HG02870 (cell line): Measurements from ENCODE around the gene HMCN2.
A peak's percentile ranks its signal among the peaks of the same experiment; 100 is the strongest.
"Not testable (repeated sequence)": the region's sequence is repeated elsewhere in the genome, so short reads cannot be mapped to it uniquely, and the experiment has no call there.

Experiments used
- ATAC-seq: cut with Tn5 transposase; IDR thresholded peaks from one replicate; pipeline ENCODE4 v1.9.1; 2021; ENCODE audit warnings: mild to moderate bottlenecking, moderate library complexity; ENCODE audit not compliant: unreplicated experiment

Gene HMCN2

GRCh38 chr9:130239741-130240241, 25.8 kb upstream of the HMCN2 start:
- ATAC-seq, result peak; percentile 84

- ATAC-seq, result no peak
Measured at GRCh38 chr9:130240410-130241197, 25.0 kb upstream of the HMCN2 start.

GRCh38 chr9:130241198-130241535, 24.4 kb upstream of the HMCN2 start:
- no peak for ATAC-seq

GRCh38 chr9:130242270-130243014, 23.1 kb upstream of the HMCN2 start:
- ATAC-seq, result no peak

- no peak for ATAC-seq
Measured at GRCh38 chr9:130243015-130243881, 22.3 kb upstream of the HMCN2 start.

GRCh38 chr9:130243882-130244170, 21.7 kb upstream of the HMCN2 start:
- no peak for ATAC-seq

GRCh38 chr9:130244548-130245165, 20.9 kb upstream of the HMCN2 start:
- ATAC-seq, result no peak

- no peak for ATAC-seq
Measured at GRCh38 chr9:130245474-130245873, 20.1 kb upstream of the HMCN2 start.

GRCh38 chr9:130246126-130246525, 19.4 kb upstream of the HMCN2 start:
- ATAC-seq, result no peak

GRCh38 chr9:130254747-130255630, 10.6 kb upstream of the HMCN2 start:
- ATAC-seq, result no peak

GRCh38 chr9:130255631-130256134, 9.9 kb upstream of the HMCN2 start:
- no peak for ATAC-seq

- ATAC-seq, result no peak
Measured at GRCh38 chr9:130256644-130257043, 8.9 kb upstream of the HMCN2 start.

- ATAC-seq, result not testable (repeated sequence)
Measured at GRCh38 chr9:130258137-130258536, 7.4 kb upstream of the HMCN2 start.

GRCh38 chr9:130259044-130259443, 6.5 kb upstream of the HMCN2 start:
- ATAC-seq, result no peak

GRCh38 chr9:130260816-130261765, 4.5 kb upstream of the HMCN2 start:
- ATAC-seq, result no peak

GRCh38 chr9:130262061-130262745, 3.4 kb upstream of the HMCN2 start:
- ATAC-seq, result no peak

GRCh38 chr9:130262771-130263170, 2.8 kb upstream of the HMCN2 start:
- ATAC-seq, result no peak
